Measurements from ENCODE around the gene ANKRD55.
A peak's percentile ranks its signal among the peaks of the same experiment; 100 is the strongest.
"Not testable (repeated sequence)": the region's sequence is repeated elsewhere in the genome, so short reads cannot be mapped to it uniquely, and the experiment has no call there.

The ANKRD55 gene

DNA sequence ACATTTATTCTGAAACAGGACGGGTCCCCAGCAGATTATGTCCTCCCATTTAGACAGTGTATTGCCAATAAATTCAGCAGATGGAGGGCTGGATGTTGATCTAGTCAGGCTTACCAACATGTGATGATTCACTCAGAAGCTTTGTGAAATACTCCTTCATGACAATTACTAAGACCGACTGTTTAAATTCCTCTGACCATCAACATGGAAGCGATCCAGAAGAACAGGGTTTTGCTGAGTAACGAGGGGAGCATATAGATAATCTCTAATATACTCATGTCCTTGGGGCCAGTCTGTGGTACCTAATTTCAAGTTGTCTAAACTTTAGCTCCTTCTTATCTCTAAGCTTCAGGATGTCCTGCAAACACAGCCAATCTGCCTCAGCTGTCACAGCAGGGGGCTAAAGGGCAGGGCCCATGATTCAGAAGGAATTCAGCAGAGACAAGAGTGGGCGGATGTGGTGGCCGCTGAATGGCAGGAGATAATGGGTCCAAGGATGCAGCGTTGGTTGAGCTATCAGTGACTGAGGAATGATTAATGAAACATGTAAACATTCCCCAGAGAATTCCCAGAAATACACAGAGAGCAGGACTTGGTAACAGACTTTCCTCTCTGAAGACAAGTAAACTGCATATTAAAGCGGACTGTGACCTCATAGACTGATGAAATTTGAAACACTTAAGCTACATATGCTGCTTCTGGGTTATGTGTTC, 109.4 kb downstream of the ANKRD55 start:
- DNase-seq (ENCODE audit: low read depth): peak; percentile 99
- TF ChIP-seq, protein P1, sequence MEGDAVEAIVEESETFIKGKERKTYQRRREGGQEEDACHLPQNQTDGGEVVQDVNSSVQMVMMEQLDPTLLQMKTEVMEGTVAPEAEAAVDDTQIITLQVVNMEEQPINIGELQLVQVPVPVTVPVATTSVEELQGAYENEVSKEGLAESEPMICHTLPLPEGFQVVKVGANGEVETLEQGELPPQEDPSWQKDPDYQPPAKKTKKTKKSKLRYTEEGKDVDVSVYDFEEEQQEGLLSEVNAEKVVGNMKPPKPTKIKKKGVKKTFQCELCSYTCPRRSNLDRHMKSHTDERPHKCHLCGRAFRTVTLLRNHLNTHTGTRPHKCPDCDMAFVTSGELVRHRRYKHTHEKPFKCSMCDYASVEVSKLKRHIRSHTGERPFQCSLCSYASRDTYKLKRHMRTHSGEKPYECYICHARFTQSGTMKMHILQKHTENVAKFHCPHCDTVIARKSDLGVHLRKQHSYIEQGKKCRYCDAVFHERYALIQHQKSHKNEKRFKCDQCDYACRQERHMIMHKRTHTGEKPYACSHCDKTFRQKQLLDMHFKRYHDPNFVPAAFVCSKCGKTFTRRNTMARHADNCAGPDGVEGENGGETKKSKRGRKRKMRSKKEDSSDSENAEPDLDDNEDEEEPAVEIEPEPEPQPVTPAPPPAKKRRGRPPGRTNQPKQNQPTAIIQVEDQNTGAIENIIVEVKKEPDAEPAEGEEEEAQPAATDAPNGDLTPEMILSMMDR (conservative IDR thresholded peaks at IDR 0.05; ENCODE audit: low read length): no peak
- no peak overlapping the region for H3K4me3 ChIP-seq (ENCODE audit: low read length)

DNA sequence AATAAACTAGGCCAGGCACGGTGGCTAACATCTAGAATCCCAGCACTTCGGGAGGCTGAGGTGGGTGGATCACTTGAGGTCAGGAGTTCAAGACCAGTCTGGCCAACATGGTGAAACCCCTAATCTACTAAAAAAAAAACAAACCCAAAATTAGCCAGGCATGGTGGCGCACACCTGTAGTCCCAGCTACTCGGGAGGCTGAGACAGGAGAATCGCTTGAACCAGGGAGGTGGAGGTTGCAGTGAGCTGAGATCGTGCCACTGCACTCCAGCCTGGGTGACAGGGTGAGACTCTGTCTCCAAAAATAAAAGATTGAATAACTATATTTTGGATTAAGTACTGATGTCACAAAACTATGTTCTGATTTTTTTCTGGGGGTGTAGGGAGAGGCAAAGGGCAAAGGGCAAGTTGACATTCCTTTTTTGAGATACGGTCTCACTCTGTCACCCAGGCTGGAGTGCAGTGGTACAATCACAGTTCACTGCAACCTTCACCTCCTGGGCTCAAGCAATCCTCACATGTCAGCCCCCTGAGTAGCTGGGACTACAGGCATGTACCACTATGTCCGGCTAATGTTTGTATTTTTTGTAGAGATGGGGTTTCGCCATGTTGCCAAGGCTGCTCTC, 110.7 kb downstream of the ANKRD55 start:
- DNase-seq (ENCODE audit: low read depth): not testable (repeated sequence)

DNA sequence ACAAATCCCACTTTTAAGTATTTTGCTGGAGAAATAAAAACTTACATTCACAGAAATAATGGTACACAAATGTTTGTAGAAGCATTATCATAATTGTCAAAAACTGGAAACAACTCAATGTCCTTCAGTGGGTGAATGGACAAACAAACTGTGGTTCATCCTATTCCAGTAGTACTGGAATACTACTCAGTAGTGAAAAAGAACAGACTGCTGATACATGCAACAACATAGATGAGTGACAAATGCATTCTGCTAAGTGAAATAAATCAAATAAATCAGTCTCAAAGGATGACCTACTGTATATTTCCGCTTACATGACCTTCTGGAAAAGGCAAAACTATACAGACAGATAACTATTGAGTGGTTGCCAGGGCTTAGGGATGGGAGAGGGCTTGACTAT, 114.1 kb downstream of the ANKRD55 start:
- no peak overlapping the region for H3K4me3 ChIP-seq (ENCODE audit: low read length)
- TF ChIP-seq, protein P1 (conservative IDR thresholded peaks at IDR 0.05; ENCODE audit: low read length): no peak
- DNase-seq (ENCODE audit: low read depth): no peak

More for the DNA sequence above, 110.7 kb downstream of the ANKRD55 start:
- H3K4me3 ChIP-seq (ENCODE audit: low read length): not testable (repeated sequence)

- DNase-seq (ENCODE audit: low read depth): no peak
- H3K4me3 ChIP-seq (ENCODE audit: low read length): no peak overlapping the region
- TF ChIP-seq, protein P1 (conservative IDR thresholded peaks at IDR 0.05; ENCODE audit: low read length): no peak
Measured at GRCh38 chr5:56116599-56117141, 116.5 kb downstream of the ANKRD55 start.

DNA sequence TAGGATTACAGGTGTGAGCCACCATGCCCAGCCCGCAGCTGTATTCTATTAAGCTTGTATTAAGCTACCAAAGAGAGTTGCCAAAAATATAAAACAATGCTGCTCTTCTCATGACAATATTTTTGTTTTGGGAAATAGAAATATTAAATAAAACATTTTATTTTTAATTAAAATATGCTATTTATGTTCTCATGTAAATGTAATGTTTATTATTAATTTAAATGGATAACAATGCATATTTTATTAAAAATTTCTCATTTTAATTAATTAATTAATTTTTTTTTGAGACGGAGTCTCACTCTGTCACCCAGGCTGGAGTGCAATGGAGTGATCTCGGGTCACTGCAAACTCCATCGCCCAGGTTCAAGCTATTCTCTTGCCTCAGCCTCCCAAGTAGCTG, 117.5 kb downstream of the ANKRD55 start:
- TF ChIP-seq, protein P1 (conservative IDR thresholded peaks at IDR 0.05; ENCODE audit: low read length): no peak
- H3K4me3 ChIP-seq (ENCODE audit: low read length): no peak overlapping the region
- no peak for DNase-seq (ENCODE audit: low read depth)

GRCh38 chr5:56112526-56113121, 120.5 kb downstream of the ANKRD55 start:
- peak; percentile 23 for DNase-seq (ENCODE audit: low read depth)
- TF ChIP-seq, protein P1 (conservative IDR thresholded peaks at IDR 0.05; ENCODE audit: low read length): no peak

DNA sequence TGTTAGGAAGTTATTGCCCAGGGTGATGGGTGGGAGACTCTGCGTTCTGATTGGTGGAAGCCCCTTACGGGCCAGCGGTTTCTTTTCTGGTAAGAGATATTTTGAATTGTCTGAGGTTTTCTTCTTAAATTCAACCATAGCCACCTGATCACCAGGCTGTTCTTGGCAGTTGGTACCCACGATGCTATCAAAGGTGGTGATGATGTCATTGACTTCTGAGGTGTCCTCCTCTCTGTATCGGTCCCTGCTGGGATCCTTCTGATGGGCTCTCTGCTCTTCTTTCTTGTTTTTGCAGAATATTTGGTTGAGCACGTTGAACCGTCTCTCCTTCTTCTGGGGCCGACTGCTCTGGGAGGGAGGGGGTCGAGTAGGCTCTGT, 121.7 kb downstream of the ANKRD55 start:
- no peak overlapping the region for H3K4me3 ChIP-seq (ENCODE audit: low read length)
- TF ChIP-seq, protein P1 (conservative IDR thresholded peaks at IDR 0.05; ENCODE audit: low read length): no peak
- no peak for DNase-seq (ENCODE audit: low read depth)

More at GRCh38 chr5:56112526-56113121, 120.5 kb downstream of the ANKRD55 start:
- H3K4me3 ChIP-seq (ENCODE audit: low read length): no peak overlapping the region
